ENCODE data around the gene IMP4. TPM values are rescaled to one million over a fixed set of nuclear protein-coding genes. Genes with fewer than 3 reads are reported as not detected.

Gene IMP4
- total and polyA plus RNA-seq, 8 donors, result 46.8 to 84.7 (median 65.0) TPM

DNA sequence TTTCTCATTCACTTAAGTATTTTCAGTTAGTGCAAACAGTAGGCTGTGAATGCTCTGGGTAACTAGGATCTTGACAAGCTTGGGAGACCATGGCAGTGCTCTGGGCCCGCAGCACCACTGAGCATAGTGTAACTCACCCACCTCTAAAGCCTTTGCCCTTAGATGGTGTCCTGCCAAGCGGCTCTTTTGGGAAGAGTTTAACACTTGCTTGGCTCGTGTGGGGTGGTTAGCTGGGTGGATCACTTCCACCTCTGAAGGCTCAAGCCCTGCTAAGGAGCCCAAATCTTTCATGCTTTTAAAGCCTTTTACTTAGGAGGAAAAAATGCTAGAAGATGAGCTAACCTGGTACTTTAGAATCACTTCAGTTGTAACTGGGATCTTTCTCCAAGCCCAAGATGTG lies 47.1 kb downstream of the IMP4 start:
- DNase-seq (no peak), FAIRE-seq (no peak), ATAC-seq (no peak)
- TF ChIP-seq, protein P1, sequence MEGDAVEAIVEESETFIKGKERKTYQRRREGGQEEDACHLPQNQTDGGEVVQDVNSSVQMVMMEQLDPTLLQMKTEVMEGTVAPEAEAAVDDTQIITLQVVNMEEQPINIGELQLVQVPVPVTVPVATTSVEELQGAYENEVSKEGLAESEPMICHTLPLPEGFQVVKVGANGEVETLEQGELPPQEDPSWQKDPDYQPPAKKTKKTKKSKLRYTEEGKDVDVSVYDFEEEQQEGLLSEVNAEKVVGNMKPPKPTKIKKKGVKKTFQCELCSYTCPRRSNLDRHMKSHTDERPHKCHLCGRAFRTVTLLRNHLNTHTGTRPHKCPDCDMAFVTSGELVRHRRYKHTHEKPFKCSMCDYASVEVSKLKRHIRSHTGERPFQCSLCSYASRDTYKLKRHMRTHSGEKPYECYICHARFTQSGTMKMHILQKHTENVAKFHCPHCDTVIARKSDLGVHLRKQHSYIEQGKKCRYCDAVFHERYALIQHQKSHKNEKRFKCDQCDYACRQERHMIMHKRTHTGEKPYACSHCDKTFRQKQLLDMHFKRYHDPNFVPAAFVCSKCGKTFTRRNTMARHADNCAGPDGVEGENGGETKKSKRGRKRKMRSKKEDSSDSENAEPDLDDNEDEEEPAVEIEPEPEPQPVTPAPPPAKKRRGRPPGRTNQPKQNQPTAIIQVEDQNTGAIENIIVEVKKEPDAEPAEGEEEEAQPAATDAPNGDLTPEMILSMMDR (IDR thresholded peaks at IDR 0.05), result no peak
- H3K9me3 ChIP-seq, result no peaks in the 10 kb centered on the region
- H3K27me3 ChIP-seq, result no peaks in the 10 kb centered on the region
- 95 to 96% methylated on average over 3 of the region's 3 CpGs for WGBS, 2 donors
- no peak overlapping the region for H3K4me3 ChIP-seq
- intact Hi-C loops (cut with DNase I), result no loop called here
- H3K4me1 ChIP-seq, result peaks cover 4 to 6% (median 5%) of the 10 kb centered on the region in 3 donors
- H3K36me3 ChIP-seq, result no peaks in the 10 kb centered on the region
- peak overlapping the region in 2 of 4 donors; percentile 95 to 96 for H3K27ac ChIP-seq

DNA sequence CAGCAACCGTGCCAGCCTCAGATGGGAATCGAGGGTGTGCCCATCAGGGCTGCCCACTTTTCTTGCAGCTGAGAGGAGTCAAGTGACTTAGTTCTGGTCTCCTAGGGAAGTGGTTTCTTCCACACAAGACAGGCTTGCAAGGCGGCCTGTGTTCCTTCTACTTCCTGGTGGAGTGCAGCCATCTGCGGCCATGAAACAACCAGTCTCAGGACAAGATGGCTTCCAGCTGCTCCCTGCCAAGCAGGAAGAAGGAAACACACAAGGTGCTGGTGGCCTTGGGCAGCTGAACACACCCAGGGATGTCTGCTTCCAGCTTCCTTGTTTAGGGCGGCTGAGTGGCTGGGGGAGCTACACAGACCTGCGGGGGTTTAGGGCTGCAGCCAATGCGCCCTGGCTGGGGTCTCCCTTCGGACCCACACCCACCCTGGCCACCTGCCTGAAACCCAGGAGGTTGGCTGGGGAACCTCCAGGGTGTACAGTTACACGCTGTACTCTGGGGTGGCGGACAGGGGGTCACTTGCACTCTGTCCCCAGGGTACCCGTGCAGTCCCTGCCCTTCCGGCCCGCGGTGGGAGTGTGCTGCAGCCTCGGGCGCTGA lies 47.9 kb downstream of the IMP4 start:
- Histone ChIP-seq H3K36me3 (no peaks in the 10 kb centered on the region), H3K27me3 (no peaks in the 10 kb centered on the region), H3K4me3 (peak overlapping the region; percentile 44 to 69 (median 56)), H3K9me3 (no peaks in the 10 kb centered on the region), H3K4me1 (peaks cover 4 to 6% (median 5%) of the 10 kb centered on the region in 3 donors), H3K27ac (peak overlapping the region; percentile 84 to 96 (median 96))
- intact Hi-C loops (cut with DNase I), result no loop called here
- TF ChIP-seq, protein P1 (IDR thresholded peaks at IDR 0.05), result no peak
- 31% methylated on average over 16 of the region's 16 CpGs for WGBS, 2 donors
- FAIRE-seq (no peak), ATAC-seq (peak; percentile 51 to 70 (median 69)), DNase-seq (peak; percentile 63 to 81 (median 74))

DNA sequence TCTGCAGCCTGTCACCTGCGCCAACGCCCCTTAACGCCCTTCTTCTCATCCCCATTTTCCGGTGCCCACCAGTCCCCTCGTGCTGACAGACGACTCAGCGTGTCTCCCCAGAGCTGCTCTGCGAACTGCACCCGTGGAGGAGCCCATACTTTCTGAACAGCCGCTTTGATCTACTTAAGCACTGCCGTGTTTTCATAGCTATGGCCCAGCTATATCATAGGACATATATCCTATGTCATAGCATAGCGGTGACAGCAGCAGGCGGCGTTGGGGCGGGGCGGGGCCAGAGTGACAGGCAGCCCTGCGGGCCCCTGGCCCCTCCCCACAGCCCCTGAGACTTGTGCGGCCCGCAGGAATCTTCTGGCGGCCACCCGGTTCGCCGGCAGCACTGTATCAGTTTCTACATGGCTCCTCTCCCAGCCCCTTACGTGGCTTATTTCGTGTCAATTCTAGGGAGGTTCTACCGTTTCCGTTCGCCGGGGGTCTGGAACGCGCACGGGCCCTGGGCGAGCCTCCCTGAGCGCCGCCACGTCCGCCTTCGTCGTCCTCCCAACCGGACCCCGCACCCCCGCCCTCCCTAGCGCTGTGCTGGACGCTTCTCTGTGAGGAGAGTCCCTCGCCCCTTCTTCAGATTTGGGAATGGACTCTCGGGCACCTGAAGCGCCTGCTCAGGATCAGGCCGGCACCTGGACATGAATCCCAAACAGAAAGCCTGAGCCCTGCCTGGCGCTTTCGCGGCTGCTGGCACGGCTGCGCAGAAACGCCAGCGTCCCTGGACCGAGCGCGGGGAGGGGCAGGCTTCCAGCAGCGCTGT lies 48.6 kb downstream of the IMP4 start:
- DNase-seq, result peak; percentile 78 to 93 (median 88)
- no peak for FAIRE-seq
- H3K4me3 ChIP-seq, result peak overlapping the region; percentile 44 to 69 (median 56)
- intact Hi-C loops (cut with DNase I), result no loop called here
- 0 to 1% methylated on average over 59 of the region's 59 CpGs for WGBS, 2 donors
- H3K27me3 ChIP-seq, result no peaks in the 10 kb centered on the region
- peak; percentile 90 to 96 (median 92) for ATAC-seq
- peaks cover 4 to 6% (median 5%) of the 10 kb centered on the region in 3 donors for H3K4me1 ChIP-seq
- TF ChIP-seq, protein P1 (IDR thresholded peaks at IDR 0.05), result no peak
- H3K36me3 ChIP-seq, result no peaks in the 10 kb centered on the region
- no peaks in the 10 kb centered on the region for H3K9me3 ChIP-seq
- peak overlapping the region; percentile 84 to 96 (median 96) for H3K27ac ChIP-seq

- Histone ChIP-seq H3K4me1 (peaks cover 4 to 6% (median 5%) of the 10 kb centered on the region in 3 donors), H3K9me3 (no peaks in the 10 kb centered on the region), H3K36me3 (no peaks in the 10 kb centered on the region), H3K4me3 (peak overlapping the region; percentile 44 to 69 (median 56)), H3K27me3 (no peaks in the 10 kb centered on the region), H3K27ac (peak overlapping the region; percentile 84 to 96 (median 96))
- TF ChIP-seq, protein P1 (IDR thresholded peaks at IDR 0.05), result no peak
- WGBS, 2 donors, result 19 to 21% methylated on average over 17 of the region's 17 CpGs
- DNase-seq (no peak), ATAC-seq (peak; percentile 10 to 32 (median 20)), FAIRE-seq (no peak)
- intact Hi-C loops (cut with DNase I), result no loop called here
Observed at GRCh38 chr2:130391872-130392670, 49.4 kb downstream of the IMP4 start.

Measured in pancreas (tissue), 10 donors.